Activated T-helper 1 cell treated with anti-CD3 and anti-CD28 coated beads, Interleukin-12 subunit alpha, Interleukin-12 subunit beta, Interleukin-2, Interleukin-4 antibody, amounts not matched to agents 30 ng/mL and 10 ng/mL and 1 ng/mL, durations not matched to agents 14 hours and 24 hours and 36 hours (primary cell): ENCODE measurements around the gene TPRA1. TPM values are rescaled to one million over a fixed set of nuclear protein-coding genes. Genes with fewer than 3 reads are reported as not detected.

Experiments
- DNase-seq: peaks from one replicate; pipeline ENCODE4 v3.0.0; 2021; ENCODE audit warnings: low spot score
- H3K27ac Mint-ChIP-seq: one replicate; pipeline ENCODE4 v1.8.0; 2021; ENCODE audit warnings: mild to moderate bottlenecking, mixed read lengths
- H3K27me3 Mint-ChIP-seq: one replicate; pipeline ENCODE4 v1.8.0; 2022; ENCODE audit warnings: mild to moderate bottlenecking, moderate library complexity, mixed read lengths; ENCODE audit not compliant: insufficient read depth
- H3K36me3 Mint-ChIP-seq: one replicate; pipeline ENCODE4 v1.8.0; 2021; ENCODE audit warnings: low read depth, mixed read lengths
- H3K4me1 Mint-ChIP-seq: one replicate; pipeline ENCODE4 v1.8.0; 2021; ENCODE audit warnings: low read depth, mixed read lengths
- H3K4me3 Mint-ChIP-seq: one replicate; pipeline ENCODE4 v1.8.0; 2021; ENCODE audit warnings: mild to moderate bottlenecking, moderate library complexity, mixed read lengths
- H3K9me3 Mint-ChIP-seq: one replicate; pipeline ENCODE4 v1.8.0; 2021; ENCODE audit warnings: mixed read lengths
- intact Hi-C: fragments of 100-400 bp; cut with micrococcal nuclease; formaldehyde crosslinking; loops from one replicate; pipeline ENCODE4 v1.15.1; 2024
- total RNA-seq: library from RNA; stranded (reverse); gene quantifications from 2 replicates; pipeline ENCODE4 v1.2.3, GENCODE V29; 2022

Gene TPRA1
- total RNA-seq, 1 donor from 2014 or later, result 41.3 TPM

GRCh38 chr3:127597020-127597771 lies 6.7 kb upstream of the TPRA1 start:
- H3K36me3 Mint-ChIP-seq, result peaks cover 21% of the 10 kb centered on the region
- H3K9me3 Mint-ChIP-seq, result no peaks in the 10 kb centered on the region
- DNase-seq, result no peak
- H3K27ac Mint-ChIP-seq, result no peak overlapping the region
- no peaks in the 10 kb centered on the region for H3K27me3 Mint-ChIP-seq
- intact Hi-C loops, result loop anchor here (5.0 to 10.0 kb wide), 2 partner anchors 685 to 1512 kb away; partner anchors contain the start of gene SLC41A3
- H3K4me3 Mint-ChIP-seq, result peak overlapping the region; percentile 100
- peaks cover 44% of the 10 kb centered on the region for H3K4me1 Mint-ChIP-seq

DNA sequence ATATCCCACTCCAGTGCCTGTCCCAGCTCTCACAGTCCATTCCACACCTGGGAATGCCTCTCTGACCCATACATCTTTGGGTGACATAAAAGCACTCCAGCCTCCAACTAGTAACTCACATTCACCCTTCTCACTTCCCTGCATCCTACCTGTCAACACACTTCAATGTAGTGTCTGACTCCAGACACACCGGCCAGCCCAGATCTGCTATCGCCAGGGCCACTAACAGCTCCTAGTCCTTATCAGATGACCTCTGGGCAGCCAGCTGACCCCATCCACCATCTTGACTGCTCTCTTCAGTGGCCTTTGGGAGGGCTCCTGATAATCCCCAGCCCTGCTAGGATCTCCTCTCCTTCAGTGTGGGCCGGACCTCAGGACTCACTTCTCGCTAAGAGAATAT lies 4.8 kb upstream of the TPRA1 start:
- Mint-ChIP-seq H3K4me3 (no peak overlapping the region), H3K36me3 (peaks cover 9% of the 10 kb centered on the region), H3K4me1 (peaks cover 36% of the 10 kb centered on the region), H3K27ac (no peak overlapping the region), H3K9me3 (no peaks in the 10 kb centered on the region), H3K27me3 (no peaks in the 10 kb centered on the region)
- intact Hi-C loops, result loop anchor here (5.0 to 10.0 kb wide), 2 partner anchors 683 to 1511 kb away; partner anchors contain the start of gene SLC41A3
- DNase-seq, result no peak

DNA sequence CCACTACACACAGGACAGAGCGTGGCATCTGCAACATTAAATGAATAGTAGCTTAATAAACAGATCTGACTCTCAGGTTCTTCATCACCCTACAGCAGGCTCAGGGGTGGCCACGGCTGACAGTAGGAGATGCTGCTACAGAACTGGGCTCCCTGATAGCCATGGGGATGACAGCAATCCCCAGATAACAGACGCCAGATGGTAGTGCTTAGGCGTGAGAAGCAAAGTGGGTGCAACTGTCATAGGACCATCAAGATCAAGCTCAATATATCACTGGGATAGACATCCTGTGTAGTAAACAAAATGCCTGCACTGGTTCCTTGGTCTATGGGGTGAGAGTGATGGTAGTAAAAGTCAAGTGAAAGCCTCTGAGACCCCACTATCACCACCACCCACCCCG lies 2.6 kb upstream of the TPRA1 start:
- DNase-seq, result no peak
- Mint-ChIP-seq H3K27ac (no peak overlapping the region), H3K36me3 (no peaks in the 10 kb centered on the region), H3K4me3 (no peak overlapping the region), H3K9me3 (no peaks in the 10 kb centered on the region), H3K27me3 (no peaks in the 10 kb centered on the region), H3K4me1 (peaks cover 29% of the 10 kb centered on the region)
- intact Hi-C loops, result loop anchor here (5.0 to 10.0 kb wide), 2 partner anchors 1508 to 1996 kb away; partner anchors contain the start of genes OSBPL11 and SLC41A3

DNA sequence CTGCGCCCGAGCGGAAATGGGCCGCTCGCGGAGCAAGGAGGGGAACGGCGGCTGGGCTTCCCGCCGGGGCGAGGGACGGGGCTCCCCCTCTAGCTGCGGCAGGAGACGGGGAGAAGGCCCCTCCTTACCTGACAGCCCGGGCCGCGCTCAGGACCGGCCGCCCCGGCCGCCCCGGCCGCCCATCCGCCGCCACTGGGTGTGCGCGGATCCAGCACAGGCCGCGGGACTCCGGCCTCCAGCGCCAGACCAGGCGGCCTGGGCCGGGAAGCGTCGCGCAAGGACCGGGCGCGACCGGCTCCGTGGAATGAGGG lies 296 bp downstream of the TPRA1 start:
- DNase-seq, result peak; percentile 38

DNA sequence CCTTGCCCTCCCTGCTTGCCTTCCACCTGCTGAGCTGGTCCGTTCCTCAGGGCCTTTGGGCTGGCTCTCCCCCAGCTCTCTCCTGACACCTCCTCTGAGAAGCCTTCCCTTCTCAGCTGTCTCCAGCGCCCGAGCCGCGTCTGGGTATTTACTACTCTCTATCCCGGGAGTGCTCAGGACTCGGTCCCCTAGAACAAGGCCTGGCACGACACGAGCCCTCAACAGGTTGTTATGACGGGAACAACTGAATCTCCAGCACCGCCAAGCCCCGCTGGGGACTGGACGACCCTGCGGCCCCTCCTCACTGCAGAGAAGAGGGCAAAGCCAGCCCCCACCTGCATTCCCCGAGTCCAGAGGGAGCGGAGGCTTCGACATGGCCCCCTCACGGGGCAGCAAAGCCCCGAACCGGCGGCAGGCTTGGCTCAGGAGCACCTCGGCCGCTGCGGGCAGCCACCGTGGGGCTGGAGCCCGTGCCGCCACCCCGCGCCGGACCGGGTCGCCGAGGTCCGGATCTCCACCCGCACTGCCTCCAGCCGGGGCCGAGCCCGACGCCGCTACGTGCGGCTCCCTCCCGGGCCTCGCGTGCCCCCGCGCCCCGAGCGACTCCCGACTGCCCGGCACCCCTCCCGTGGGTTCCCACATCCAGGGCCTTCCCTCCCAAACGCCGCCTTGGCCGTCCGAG lies 792 bp downstream of the TPRA1 start:
- H3K9me3 Mint-ChIP-seq, result no peaks in the 10 kb centered on the region
- no peak for DNase-seq
- H3K36me3 Mint-ChIP-seq, result peaks cover 2% of the 10 kb centered on the region
- H3K27me3 Mint-ChIP-seq, result no peaks in the 10 kb centered on the region
- H3K27ac Mint-ChIP-seq, result peak overlapping the region; percentile 69
- peaks cover 22% of the 10 kb centered on the region for H3K4me1 Mint-ChIP-seq
- intact Hi-C loops, result loop anchor here (1.0 to 10.0 kb wide), 13 partner anchors 9 to 1992 kb away; partner anchors contain the start of genes ABTB1, CHCHD6, MCM2 and OSBPL11
- peak overlapping the region; percentile 85 for H3K4me3 Mint-ChIP-seq

More for the DNA sequence above, 296 bp downstream of the TPRA1 start:
- Mint-ChIP-seq H3K4me1 (peaks cover 22% of the 10 kb centered on the region), H3K4me3 (peak overlapping the region; percentile 88), H3K9me3 (no peaks in the 10 kb centered on the region), H3K36me3 (peaks cover 2% of the 10 kb centered on the region), H3K27ac (peak overlapping the region; percentile 96), H3K27me3 (no peaks in the 10 kb centered on the region)
- intact Hi-C loops, result loop anchor here (1.0 to 10.0 kb wide), 13 partner anchors 8 to 1993 kb away; partner anchors contain the start of genes ABTB1, CHCHD6, MCM2 and OSBPL11

DNA sequence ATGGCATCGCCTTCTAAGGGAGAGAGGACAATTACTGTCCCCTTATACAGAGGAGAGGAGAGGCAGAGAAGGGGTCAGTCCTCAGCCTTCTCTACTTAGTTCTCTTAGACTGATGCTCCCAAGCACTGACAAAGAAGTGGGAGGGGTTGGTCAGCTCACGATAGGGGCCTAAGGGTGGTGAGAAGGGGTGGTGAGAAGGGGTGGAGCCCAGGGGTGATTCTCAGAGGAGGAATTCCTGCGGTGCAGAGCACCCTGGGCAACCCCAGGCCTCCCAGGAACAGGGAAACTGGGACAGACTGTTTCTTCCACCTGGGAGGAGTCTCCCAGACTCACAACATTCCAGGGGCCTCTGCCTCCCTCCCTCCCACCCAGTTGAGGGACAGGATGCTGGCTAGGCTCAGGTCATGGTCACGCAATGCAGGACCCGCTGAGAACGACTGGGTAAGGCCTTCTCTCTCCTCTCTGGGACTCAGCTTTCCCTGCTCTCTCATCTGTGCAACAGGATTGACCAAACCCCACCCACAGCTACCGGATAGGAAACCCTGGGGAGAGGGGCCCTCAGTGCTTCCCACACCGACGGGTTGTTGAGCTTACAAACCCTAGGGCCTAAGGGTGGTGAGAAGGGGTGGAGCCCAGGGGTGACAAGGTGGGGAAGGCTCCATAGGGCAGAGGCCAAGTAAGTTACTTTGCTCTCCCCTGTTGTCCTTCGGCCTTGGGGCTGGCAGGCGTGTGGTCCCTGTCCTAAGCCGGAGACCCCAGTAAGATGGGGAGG lies 1.5 kb downstream of the TPRA1 start:
- H3K27ac Mint-ChIP-seq, result peak overlapping the region; percentile 59
- no peak for DNase-seq

GRCh38 chr3:127587876-127588275 lies 2.7 kb downstream of the TPRA1 start:
- no peak for DNase-seq
- no peak overlapping the region for H3K4me3 Mint-ChIP-seq
- intact Hi-C loops, result no loop called here
- peaks cover 19% of the 10 kb centered on the region for H3K4me1 Mint-ChIP-seq
- H3K27me3 Mint-ChIP-seq, result no peaks in the 10 kb centered on the region
- H3K27ac Mint-ChIP-seq, result no peak overlapping the region
- peaks cover 2% of the 10 kb centered on the region for H3K36me3 Mint-ChIP-seq
- H3K9me3 Mint-ChIP-seq, result no peaks in the 10 kb centered on the region

More for the DNA sequence above, 1.5 kb downstream of the TPRA1 start:
- Mint-ChIP-seq H3K4me3 (peak overlapping the region; percentile 85), H3K9me3 (no peaks in the 10 kb centered on the region), H3K4me1 (peaks cover 22% of the 10 kb centered on the region), H3K27me3 (no peaks in the 10 kb centered on the region), H3K36me3 (peaks cover 2% of the 10 kb centered on the region)
- intact Hi-C loops, result no loop called here

DNA sequence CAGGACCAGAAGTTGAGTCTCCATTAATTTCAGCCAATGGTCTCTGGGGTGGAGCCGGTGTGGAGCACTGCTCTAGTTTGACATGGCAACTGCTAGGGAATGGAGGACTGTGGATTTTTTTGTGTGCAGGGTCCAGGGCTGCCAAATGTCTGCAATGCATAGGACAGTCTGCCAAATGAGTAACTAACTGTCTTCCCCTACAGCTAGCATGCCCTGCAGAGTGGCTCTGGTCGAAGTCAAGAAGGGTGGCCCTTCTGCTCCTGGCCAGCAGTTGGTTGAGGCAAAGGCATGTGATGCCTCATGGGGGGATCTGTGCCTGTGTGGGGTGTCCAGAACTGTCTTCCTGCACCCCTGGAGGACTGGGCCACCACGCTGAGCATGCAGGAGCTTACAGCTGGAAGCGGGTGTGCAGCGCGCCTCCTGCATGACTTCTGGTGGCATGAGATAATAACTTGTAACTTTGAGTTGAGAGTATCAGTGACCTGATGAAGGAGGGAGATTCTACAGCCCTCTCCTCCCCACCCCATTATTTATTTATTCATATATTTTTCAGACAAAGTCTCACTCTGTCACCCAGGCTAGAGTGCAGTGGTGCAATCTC lies 4.6 kb downstream of the TPRA1 start:
- Mint-ChIP-seq H3K36me3 (peaks cover 2% of the 10 kb centered on the region), H3K9me3 (no peaks in the 10 kb centered on the region), H3K4me1 (peaks cover 10% of the 10 kb centered on the region), H3K27ac (no peak overlapping the region), H3K27me3 (no peaks in the 10 kb centered on the region), H3K4me3 (no peak overlapping the region)
- no peak for DNase-seq
- intact Hi-C loops, result no loop called here

DNA sequence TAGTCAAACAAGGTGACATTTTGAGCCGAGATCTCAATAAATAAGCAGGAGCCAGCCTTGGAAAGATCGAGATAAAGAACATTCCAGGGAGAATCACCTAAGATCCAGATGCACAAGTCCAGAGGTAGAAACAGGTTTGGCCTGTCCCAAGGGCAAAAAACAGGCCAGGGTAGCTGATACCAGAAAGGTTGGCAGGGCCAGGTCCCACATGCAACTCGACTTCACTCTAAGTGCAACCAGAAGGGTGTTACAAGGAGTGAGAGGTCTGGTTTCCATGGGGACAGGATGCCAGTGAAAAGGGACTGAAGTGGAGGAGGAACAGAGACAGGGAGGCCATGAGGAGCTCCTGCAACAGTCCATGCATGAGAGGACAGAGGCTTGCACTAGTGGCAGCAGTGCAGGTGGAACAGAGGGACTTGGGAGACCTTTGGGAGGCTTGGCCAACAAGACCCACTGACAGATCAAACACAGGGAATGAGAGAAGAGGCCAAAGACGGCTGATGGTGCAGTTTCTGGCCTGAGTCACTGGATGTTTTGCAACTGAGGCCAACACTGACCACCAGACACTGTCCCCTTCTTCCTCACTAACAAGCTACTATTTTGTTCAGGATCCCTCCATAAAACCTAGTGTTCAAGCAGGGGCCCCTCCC lies 5.2 kb downstream of the TPRA1 start:
- intact Hi-C loops, result no loop called here
- Mint-ChIP-seq H3K36me3 (peaks cover 2% of the 10 kb centered on the region), H3K27ac (no peak overlapping the region), H3K4me1 (peaks cover 15% of the 10 kb centered on the region), H3K9me3 (no peaks in the 10 kb centered on the region), H3K4me3 (no peak overlapping the region), H3K27me3 (no peaks in the 10 kb centered on the region)
- no peak for DNase-seq

DNA sequence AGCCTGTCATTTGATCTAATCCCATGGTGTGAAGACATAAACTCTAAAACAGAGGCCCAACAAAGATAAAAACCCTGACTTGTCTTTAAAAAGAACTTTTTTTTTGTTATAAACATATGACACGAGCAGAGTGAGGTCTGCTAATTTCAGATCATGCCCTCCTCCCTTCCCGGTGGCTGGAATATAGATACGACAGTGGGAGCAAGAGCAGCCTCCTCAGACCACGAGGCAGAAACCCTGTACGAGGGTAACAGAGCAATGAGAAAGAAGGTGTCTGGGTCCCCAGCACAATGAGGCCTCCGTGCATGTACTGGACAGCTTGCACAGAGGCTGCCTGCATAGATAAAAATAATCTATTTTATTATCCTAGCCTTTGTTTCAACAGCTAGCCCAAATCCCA lies 5.8 kb downstream of the TPRA1 start:
- no peaks in the 10 kb centered on the region for H3K27me3 Mint-ChIP-seq
- no peak for DNase-seq
- no peak overlapping the region for H3K4me3 Mint-ChIP-seq
- H3K4me1 Mint-ChIP-seq, result peaks cover 15% of the 10 kb centered on the region
- H3K36me3 Mint-ChIP-seq, result peaks cover 2% of the 10 kb centered on the region
- intact Hi-C loops, result no loop called here
- H3K27ac Mint-ChIP-seq, result no peak overlapping the region
- H3K9me3 Mint-ChIP-seq, result no peaks in the 10 kb centered on the region

- H3K27ac Mint-ChIP-seq, result no peak overlapping the region
Measured at GRCh38 chr3:127580327-127581060, 10.0 kb downstream of the TPRA1 start.

More at GRCh38 chr3:127580327-127581060, 10.0 kb downstream of the TPRA1 start:
- intact Hi-C loops, result no loop called here
- peaks cover 5% of the 10 kb centered on the region for H3K36me3 Mint-ChIP-seq
- H3K9me3 Mint-ChIP-seq, result no peaks in the 10 kb centered on the region
- DNase-seq, result no peak
- H3K4me3 Mint-ChIP-seq, result no peak overlapping the region
- H3K27me3 Mint-ChIP-seq, result no peaks in the 10 kb centered on the region
- peaks cover 8% of the 10 kb centered on the region for H3K4me1 Mint-ChIP-seq
